Measurements from ENCODE around the gene DST.

Gene DST

DNA sequence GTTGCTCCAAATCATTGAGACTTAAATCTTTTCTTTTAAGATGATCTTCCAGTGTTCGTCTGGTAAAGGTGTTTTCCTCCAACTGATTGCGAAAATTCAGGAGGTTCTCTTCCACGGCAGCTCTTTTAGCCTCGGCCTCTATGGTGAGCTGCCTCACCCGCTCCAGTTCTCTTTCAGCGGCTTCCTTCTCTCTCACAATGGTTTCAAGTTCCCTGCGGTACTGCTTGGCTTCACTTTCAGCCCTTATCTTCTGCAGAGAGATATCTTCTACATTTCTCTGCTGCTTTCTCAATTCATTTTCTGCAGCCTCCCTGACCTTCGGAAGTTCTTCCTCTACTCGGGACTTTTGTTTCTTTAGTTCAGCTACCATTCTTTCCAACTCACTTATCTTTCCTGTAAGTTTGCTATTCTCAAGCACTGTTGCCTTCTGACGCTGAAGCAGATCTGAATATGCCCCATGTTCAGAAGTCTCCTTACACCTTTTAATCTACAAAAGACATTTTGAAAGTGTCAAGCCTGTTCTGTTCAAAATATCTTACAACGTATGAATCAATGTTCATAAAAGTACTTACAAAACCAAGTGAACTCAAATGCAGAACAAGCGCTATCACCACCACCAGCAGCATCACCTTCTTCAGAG lies 22.3 kb downstream of the DST start:
- no peak for DNase-seq

DNA sequence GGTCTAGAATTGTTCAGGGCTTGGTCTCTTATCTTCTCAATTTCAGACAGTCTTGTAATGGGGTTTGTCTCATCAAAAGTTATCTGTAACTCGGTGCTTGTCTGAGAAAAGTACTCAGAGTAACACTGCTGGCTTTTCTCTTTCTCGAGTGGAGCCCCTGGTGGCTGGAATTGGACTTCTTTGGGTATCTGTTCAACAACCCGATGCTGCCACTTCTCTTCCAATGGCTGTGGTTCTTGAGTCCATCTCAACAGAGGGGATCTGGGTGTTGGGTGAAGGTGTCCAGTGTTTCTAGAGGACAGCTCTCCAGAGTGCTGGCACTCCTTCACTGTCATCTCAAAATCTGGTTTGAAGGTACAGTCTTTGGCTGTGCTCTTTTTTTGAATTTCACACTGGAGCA lies 24.6 kb downstream of the DST start:
- no peak for DNase-seq

DNA sequence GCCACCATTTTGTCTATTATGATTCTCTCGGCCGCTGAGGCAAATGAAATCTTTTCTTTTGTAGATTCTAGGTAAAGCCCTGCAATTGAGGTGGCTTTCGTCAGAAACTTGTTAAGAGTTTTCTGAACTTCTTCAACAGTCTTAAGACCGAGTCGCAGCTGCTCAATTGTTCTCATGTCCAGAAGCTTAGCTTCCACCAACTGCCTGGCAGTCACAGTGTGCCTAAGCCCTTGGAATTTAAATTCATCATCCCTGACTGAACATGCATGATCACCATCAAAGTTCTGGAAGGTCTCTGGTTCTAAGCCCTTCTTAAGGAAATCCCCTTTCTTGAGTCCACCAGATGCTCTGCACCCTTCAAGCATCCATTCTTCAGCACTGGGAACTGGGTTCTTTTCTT lies 25.7 kb downstream of the DST start:
- DNase-seq: no peak

DNA sequence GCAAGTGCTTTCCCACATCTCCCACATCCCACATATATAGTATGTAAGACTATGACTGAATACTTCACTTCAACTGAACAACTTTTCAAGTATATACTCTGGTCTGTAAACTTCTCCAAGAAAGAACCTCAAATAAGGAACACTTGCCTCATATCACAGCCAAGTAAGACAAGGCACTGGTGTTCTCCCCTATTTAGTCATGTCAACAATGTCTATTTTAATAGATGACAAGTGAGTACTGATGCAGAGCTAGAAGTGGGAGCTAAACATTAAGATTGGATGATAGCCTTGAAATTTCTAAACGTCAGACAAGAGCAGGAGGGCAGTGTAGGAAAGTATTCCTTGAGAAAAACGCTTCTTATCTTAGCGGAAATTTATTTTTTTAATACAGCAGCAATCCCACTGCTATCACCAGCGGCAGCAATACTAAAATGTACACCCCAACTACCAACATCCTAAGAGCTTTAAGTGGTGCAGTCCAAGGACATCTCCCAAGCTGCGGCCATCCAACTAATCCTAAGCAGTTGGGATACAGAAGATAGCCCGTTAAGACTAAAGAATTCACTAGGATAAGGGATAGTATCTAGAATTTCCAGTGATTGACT lies 29.3 kb downstream of the DST start:
- no peak for DNase-seq

- no peak for DNase-seq
Observed at GRCh38 chr6:56608332-56608731, 34.4 kb downstream of the DST start.

GRCh38 chr6:56607111-56607752 lies 35.5 kb downstream of the DST start:
- no peak for DNase-seq

DNA sequence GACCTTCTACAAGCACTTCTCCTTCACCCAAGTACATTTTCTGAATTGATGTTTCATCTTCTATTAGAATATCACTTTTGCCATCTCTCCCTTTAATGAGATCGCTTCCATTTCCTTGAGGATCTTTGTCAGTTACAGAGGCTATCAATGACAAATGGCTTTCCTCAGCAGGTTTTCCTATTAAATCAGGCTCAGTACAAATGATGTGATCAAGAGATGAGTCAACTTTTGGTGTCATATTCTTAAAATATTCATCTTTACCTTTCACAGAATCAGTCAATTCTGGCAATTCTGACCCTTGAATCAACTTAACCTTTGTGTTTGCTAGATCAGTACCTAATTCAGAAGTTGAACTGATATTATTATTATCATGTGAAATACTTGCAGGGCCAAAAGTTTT lies 37.3 kb downstream of the DST start:
- no peak for DNase-seq

- no peak for DNase-seq
Observed at GRCh38 chr6:56604186-56604585, 38.5 kb downstream of the DST start.

DNA sequence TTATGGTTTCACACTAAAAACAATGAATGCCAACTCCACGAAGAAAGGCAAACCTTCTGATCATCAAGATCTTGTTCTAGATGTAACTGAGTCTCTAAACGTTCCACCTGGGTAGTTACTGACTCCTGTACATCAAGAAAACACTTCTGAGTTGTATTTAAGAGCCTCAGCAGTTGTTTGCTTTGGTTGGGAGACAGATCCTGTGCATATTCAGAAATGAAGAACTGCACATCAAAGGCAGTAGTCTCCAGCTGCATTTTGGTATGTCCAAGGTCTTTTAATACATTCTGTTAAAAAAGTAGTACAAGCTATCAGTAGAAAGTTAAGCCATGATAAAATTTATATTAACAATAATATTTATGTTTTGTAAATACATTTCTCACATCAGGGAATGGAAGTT lies 41.3 kb downstream of the DST start:
- no peak for DNase-seq

DNA sequence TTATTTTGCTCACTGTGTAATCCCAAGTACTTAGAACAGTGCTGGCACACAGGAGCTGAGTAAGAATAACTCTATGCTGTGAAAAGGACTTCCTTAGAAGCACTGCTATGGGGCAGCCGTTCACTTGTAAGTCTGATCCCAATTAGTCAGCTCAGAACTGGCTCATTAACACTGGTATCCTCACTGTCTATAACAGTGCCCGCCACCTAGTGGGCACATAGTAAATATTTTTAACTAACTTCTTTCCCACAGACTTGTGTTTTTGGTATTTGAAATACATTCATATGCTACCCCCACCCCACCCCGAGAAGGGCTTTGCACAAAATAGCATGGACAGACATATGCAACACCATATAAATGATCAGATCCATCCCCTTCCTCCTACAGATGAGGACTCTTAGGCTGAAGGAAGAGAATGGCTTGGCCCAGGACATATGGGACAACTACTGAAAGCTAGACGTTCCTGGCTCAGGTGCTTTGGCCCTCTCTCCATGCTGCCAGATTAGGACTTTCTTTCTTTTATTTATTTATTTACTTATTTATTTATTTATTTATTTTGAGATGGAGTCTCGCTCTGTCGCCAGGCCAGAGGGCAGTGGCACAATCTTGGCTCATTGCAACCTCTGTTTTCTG lies 47.1 kb downstream of the DST start:
- peak; percentile 25 for DNase-seq

GRCh38 chr6:56594699-56595098 lies 48.0 kb downstream of the DST start:
- no peak for DNase-seq

DNA sequence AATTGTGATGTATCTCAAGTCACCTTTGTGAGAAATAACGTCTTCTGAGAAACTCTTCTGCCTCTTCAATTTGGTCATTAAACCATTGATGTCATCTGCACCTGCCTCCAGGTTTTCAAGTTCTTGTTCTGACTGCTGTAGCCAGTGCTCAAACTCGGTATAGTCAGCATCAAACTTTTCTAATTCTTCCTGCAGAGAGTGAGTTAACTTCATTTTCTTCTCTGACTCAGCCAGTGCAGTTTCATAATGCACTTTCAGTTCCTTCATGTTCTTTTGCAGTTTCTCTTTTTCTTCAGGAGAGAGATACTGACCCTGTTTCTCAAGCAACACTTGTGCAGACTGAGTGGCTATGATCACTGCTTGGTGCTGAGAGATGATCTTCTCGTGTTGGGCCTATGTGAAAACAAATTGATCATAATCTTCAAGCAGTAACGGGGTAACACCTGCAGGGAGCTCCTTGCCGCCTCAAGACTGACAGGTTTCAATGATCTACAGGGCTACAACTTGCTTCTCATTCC lies 48.8 kb downstream of the DST start:
- DNase-seq: no peak

GRCh38 chr6:56582236-56582635 lies 60.5 kb downstream of the DST start:
- no peak for DNase-seq

DNA sequence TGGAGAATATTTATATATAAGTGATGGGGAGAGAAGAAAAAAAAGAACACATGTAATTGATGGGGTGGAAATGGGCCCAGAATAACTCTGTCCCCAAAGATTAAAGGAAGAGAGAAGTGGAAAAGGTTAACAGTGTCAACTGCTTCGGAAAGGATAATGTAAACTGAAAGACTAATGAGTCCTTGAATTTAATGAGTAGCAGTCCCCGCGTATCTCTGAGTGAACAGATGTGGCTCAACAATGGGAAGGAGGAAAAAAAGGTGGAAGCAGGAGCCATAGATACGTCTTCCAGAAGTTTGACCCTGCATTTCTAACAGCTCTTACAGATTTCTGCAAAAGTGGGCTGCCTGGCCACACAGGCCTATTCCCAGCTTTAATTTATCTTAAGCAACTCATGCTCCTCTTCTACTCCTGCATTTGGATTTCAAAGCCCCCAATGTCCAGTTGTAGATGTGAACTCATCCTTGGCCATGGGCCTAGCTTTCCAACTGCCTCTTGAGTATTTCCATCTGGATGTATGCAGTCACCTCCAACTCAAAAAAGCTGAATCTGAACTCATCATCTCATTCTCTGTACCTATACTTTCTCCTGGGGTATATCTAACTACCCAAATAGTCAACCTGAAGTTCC lies 61.3 kb downstream of the DST start:
- DNase-seq: no peak

- DNase-seq: no peak
Observed at GRCh38 chr6:56580271-56580670, 62.4 kb downstream of the DST start.

DNA sequence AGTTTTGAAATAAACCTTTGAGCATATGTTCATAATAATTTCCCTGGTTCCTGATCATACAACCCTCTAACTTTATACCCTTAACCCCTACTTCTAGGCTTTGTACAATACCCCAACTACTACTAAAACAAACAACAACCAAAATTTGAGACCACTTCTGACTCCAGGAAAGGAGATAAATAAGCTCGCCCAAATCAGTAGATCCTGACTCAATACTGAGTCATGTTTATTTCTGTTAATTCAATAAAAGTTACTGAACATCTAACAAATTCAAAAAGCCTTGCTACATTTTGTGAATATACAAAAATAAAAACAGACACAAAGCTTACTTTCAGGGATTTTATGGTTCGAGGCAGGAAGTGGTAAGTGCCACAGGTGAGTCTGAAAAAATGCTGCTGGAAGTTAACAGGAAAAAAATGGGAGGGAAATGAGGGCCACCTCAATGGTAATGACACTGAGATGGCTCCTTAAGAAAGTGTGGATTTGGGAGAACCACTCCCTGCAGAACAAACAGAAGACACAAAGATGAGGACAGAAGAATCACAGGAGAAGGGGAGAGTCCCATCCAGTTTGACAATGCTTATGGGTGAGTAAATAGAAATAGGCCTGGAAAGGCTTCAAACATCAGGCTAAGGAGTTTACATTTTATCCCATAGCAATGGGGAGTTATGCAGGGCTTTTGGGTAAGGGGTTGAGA lies 63.4 kb downstream of the DST start:
- no peak for DNase-seq

DNA sequence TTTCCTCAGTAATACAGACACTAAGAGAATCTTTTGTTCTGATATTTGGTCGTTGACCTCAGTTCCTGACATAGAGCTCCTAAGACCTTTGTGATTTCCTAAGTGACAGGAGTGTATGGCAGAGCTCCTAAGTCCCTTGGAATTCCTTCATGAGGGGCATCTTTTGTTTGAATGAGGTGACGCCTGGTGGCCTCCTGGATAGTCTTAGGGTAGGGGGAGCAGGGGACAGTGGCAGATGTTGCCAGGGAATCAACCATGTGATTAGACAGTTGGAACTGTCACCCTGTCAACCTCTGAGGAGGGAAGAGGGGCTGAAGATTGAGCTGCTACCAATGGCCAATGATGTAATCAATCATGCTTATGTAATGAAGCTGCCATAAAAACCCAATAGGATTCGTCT lies 67.0 kb downstream of the DST start:
- no peak for DNase-seq

GRCh38 chr6:56574292-56574691 lies 68.4 kb downstream of the DST start:
- DNase-seq: no peak

DNA sequence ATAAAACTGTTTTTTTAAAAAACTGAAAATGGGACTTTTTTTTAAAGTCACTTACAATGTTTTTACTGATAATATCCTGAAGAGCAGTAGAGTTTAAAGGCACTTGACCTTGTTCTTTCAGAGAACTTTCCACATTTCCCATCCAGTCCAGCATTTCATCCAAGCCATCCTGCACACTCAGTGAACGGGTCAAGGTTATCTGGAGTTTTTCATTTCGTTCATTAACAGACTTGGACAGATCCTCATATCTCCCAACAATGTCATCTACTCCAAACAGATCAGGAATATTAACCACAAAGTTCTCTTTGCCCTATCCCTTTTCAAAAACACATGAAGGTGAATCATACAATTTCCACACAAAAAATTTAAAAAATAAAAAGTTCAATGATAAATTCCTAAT lies 69.1 kb downstream of the DST start:
- DNase-seq: no peak

GRCh38 chr6:56572788-56573471 lies 69.8 kb downstream of the DST start:
- no peak for DNase-seq

GRCh38 chr6:56571605-56572004 lies 71.1 kb downstream of the DST start:
- no peak for DNase-seq

Measured in CD4-positive, alpha-beta T cell treated with Interleukin-15 for 1 hour (primary cell).